ENCODE data around the gene GPR180.

GPR180 gene

DNA sequence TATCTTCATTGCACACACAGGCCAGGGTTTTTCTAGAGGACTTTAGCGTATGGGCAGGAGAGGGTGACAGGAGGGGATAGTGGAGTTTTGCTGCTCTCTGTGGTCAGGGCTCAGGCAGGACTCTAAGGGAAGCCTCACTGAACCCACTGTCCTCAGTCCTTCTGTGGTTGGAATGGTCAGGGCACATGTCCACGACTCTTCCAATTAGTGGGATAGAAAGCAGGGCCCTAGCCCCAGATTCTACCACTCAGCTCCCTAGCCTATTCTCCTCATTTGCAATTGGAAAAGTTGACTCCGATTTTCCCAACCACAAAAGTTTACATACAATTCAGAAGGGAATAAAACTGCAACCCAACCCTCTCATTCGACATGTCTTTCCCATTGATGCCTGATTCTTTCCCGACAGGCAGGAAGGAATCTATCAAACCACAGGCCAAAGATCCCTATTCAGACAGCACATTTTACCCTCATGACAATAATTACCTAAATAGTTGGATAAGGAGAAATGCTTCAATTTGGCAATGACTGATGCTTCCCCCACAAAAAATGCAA lies 43.9 kb upstream of the GPR180 start:
- H3K36me3 Mint-ChIP-seq (ENCODE audit: low read depth), result no peaks in the 10 kb centered on the region
- H3K27me3 Mint-ChIP-seq (ENCODE audit: low read depth, poor library complexity), result no peaks in the 10 kb centered on the region
- no peaks in the 10 kb centered on the region for H3K9me3 Mint-ChIP-seq

DNA sequence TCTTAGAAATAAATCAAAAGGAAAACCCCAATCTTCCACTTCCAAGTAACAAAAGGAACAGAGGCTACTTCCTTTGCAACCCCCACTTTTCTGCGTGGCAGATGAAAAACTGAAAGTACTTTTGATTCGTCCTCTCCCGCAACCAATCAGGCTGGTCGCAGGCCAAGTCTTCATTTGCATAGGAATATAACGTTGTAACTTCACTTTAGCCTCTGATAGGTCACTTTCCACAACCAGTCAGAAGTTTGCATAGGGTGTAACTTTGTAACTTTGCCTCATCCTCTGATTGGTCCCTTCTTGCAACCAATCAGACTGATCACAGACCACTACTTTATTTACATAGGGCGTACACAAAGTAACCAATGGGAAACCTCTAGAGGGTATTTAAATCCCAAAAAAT lies 42.9 kb upstream of the GPR180 start:
- H3K9me3 Mint-ChIP-seq, result no peaks in the 10 kb centered on the region
- H3K27ac Mint-ChIP-seq, result no peak overlapping the region

More for the DNA sequence above, 43.9 kb upstream of the GPR180 start:
- no peak overlapping the region for H3K4me3 Mint-ChIP-seq
- no peaks in the 10 kb centered on the region for H3K4me1 Mint-ChIP-seq
- no peak overlapping the region for H3K27ac Mint-ChIP-seq
- TF ChIP-seq, protein P1, sequence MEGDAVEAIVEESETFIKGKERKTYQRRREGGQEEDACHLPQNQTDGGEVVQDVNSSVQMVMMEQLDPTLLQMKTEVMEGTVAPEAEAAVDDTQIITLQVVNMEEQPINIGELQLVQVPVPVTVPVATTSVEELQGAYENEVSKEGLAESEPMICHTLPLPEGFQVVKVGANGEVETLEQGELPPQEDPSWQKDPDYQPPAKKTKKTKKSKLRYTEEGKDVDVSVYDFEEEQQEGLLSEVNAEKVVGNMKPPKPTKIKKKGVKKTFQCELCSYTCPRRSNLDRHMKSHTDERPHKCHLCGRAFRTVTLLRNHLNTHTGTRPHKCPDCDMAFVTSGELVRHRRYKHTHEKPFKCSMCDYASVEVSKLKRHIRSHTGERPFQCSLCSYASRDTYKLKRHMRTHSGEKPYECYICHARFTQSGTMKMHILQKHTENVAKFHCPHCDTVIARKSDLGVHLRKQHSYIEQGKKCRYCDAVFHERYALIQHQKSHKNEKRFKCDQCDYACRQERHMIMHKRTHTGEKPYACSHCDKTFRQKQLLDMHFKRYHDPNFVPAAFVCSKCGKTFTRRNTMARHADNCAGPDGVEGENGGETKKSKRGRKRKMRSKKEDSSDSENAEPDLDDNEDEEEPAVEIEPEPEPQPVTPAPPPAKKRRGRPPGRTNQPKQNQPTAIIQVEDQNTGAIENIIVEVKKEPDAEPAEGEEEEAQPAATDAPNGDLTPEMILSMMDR (IDR thresholded peaks at IDR 0.05), result no peak
- DNase-seq, result no peak

DNA sequence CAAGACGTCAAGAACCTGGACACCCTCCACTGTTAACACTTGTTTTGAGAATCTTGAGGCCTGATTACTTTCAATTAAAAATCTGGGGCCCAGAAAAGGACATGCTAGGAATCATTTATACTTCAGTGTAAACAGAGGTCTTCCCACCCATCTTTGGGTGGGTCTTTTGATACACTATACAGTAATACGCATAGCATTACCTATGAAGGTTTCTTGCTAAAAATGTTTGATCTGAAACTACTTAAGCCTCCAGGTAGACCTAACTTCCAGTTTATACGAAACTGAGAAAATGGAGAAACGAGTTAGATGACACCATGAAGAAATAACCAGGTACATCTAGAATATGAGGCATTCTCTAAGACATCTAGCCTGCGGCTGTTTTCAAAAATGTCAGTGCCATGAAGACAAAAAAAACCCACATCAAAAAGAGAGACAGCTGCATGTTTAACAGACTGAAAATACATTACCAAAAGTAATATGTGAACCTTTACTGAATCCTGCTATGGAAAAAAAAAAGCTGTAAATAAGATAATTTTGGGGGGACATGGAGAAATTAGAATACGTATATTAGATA lies 42.3 kb upstream of the GPR180 start:
- H3K4me3 Mint-ChIP-seq, result no peak overlapping the region
- no peaks in the 10 kb centered on the region for H3K4me1 Mint-ChIP-seq
- no peak for DNase-seq
- TF ChIP-seq, protein P1 (IDR thresholded peaks at IDR 0.05), result no peak
- H3K36me3 Mint-ChIP-seq (ENCODE audit: low read depth), result no peaks in the 10 kb centered on the region
- no peaks in the 10 kb centered on the region for H3K9me3 Mint-ChIP-seq
- H3K27ac Mint-ChIP-seq, result no peak overlapping the region
- H3K27me3 Mint-ChIP-seq (ENCODE audit: low read depth, poor library complexity), result peaks cover 3% of the 10 kb centered on the region

More for the DNA sequence above, 42.9 kb upstream of the GPR180 start:
- Mint-ChIP-seq H3K4me3 (no peak overlapping the region), H3K36me3 (ENCODE audit: low read depth) (no peaks in the 10 kb centered on the region), H3K4me1 (no peaks in the 10 kb centered on the region), H3K27me3 (ENCODE audit: low read depth, poor library complexity) (no peaks in the 10 kb centered on the region)
- TF ChIP-seq, protein P1 (IDR thresholded peaks at IDR 0.05), result no peak
- no peak for DNase-seq

DNA sequence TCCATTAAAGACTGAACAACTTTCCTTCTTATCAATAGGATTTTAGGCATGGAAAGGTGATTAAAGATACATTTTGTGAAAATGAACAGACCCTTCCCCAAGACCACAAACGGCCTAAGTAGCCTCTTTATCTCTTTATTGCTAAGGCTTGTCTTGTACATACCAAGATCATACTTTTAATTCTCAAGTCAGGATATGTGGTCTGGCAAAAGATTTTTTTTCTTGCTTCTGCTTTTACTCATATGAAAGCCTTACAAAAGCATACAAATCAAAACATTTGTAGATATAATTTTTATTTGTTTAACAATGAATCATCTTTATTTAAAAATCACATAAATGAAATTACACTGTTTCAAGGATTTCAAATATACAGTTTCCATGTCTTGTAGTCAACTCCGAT lies 41.5 kb upstream of the GPR180 start:
- TF ChIP-seq, protein P1 (IDR thresholded peaks at IDR 0.05), result no peak
- Mint-ChIP-seq H3K4me1 (no peaks in the 10 kb centered on the region), H3K27me3 (ENCODE audit: low read depth, poor library complexity) (peaks cover 6% of the 10 kb centered on the region), H3K9me3 (no peaks in the 10 kb centered on the region), H3K27ac (no peak overlapping the region), H3K36me3 (ENCODE audit: low read depth) (no peaks in the 10 kb centered on the region), H3K4me3 (no peak overlapping the region)
- no peak for DNase-seq

GRCh38 chr13:94561126-94561525 lies 40.5 kb upstream of the GPR180 start:
- H3K36me3 Mint-ChIP-seq (ENCODE audit: low read depth), result no peaks in the 10 kb centered on the region

More at GRCh38 chr13:94561126-94561525, 40.5 kb upstream of the GPR180 start:
- Mint-ChIP-seq H3K27me3 (ENCODE audit: low read depth, poor library complexity) (peaks cover 7% of the 10 kb centered on the region), H3K4me3 (no peak overlapping the region), H3K4me1 (no peaks in the 10 kb centered on the region), H3K27ac (no peak overlapping the region), H3K9me3 (no peaks in the 10 kb centered on the region)
- TF ChIP-seq, protein P1 (IDR thresholded peaks at IDR 0.05), result no peak
- DNase-seq, result no peak
